Measurements from ENCODE around the gene AP1B1.

GRCh38 chr22:29309332-29310064 is 78.9 kb downstream of the AP1B1 start:
- TF ChIP-seq CTCF (IDR thresholded peaks at IDR 0.05; ENCODE audit: poor library complexity, severe bottlenecking), result no peak
- no peak for TF ChIP-seq POLR2AphosphoS5 (IDR thresholded peaks at IDR 0.05)
